Stomach (tissue), 9 donors: Measurements from ENCODE around the gene MCEE. TPM values are rescaled to one million over a fixed set of nuclear protein-coding genes. Genes with fewer than 3 reads are reported as not detected.

ENCODE experiments used
- DNase-seq, 2 donors: peaks; one replicate each; pipeline versions ENCODE4 v3.0.0 to v3.0.0-alpha.2; 2013 to 2019
- H3K27ac ChIP-seq, 5 donors: fragments of 200-600 bp in 4 of 5; sonication (generic) in 4 of 5; one replicate each; pipeline ENCODE4 v1.5.1; 2013 to 2019; ENCODE audit warnings: mild to moderate bottlenecking in 1 of 5, moderate library complexity in 1 of 5
- H3K27me3 ChIP-seq, 3 donors: fragments of 200-600 bp; sonication (generic); one replicate each; pipeline ENCODE4 v1.5.1; 2017 to 2019; ENCODE audit warnings: mixed run types in 1 of 3
- H3K36me3 ChIP-seq, 4 donors: fragments of 200-600 bp; sonication (generic); 1 replicate in 3 of 4; 2 replicates in 1 of 4; pipeline ENCODE4 v1.5.1; 2016 to 2019
- H3K4me1 ChIP-seq, 4 donors: fragments of 200-600 bp; sonication (generic); one replicate each; pipeline ENCODE4 v1.5.1; 2016 to 2019
- H3K4me3 ChIP-seq, 4 donors: fragments of 200-600 bp; sonication (generic) in 3 of 4; one replicate each; pipeline ENCODE4 v1.5.1; 2016 to 2019; ENCODE audit warnings: mild to moderate bottlenecking in 1 of 4
- H3K9me3 ChIP-seq, 4 donors: fragments of 200-600 bp; sonication (generic); one replicate each; pipeline ENCODE4 v1.5.1; 2016 to 2019
- EP300 ChIP-seq: sonication (generic); formaldehyde crosslinking; IDR thresholded peaks from one replicate; pipeline ENCODE4 v1.6.1; 2017; ENCODE audit warnings: antibody characterized with exemption
- POLR2A ChIP-seq, 4 donors: fragments of 450-650 bp; IDR thresholded peaks; one replicate each; pipeline ENCODE4 v1.6.1; 2016; ENCODE audit warnings: antibody characterized with exemption in 4 of 4, control low read depth in 2 of 4, mild to moderate bottlenecking in 1 of 4, moderate library complexity in 1 of 4
- POLR2AphosphoS5 ChIP-seq, 3 donors: sonication (generic); formaldehyde crosslinking; IDR thresholded peaks; one replicate each; pipeline ENCODE4 v1.6.1; 2016; ENCODE audit warnings: antibody characterized with exemption in 3 of 3
- WGBS, 5 donors: extraction: QIAGEN DNeasy Blood & Tissue Kit in 3 of 5; methylation state at CpG; one replicate each; pipeline versions ENCODE4 v1.1.5 to v1.1.7; 2013 to 2018; 5-methylcytosine and 5-hydroxymethylcytosine counted together
- intact Hi-C: fragments of 100-400 bp; cut with DNase I; formaldehyde crosslinking; loops from one replicate; pipeline ENCODE4 v1.15.1; 2023; ENCODE audit warnings: low total_unique reads
- polyA plus RNA-seq, 3 donors: library from polyadenylated mRNA; stranded (reverse); fragments of 200-250 nt; gene quantifications; one replicate each; pipeline ENCODE4 v1.2.3, GENCODE V29; 2013
- total RNA-seq, 5 donors: library from RNA; depleted of rRNA; stranded (reverse); fragments of >200 nt; gene quantifications; one replicate each; pipeline versions ENCODE4 v1.1.0 to v1.2.3, GENCODE V29; 2014 to 2016
- TF ChIP-seq, protein P1 (sequence below), 7 experiments: fragments of 450-650 bp in 4 of 7; fragments of 200-600 bp in 3 of 7; sonication (generic) in 3 of 7; IDR thresholded peaks; one replicate each; pipeline ENCODE4 v1.5.1; 2016 to 2019; ENCODE audit warnings: antibody characterized with exemption in 7 of 7, control low read depth in 2 of 7, mild to moderate bottlenecking in 1 of 7
- donor health status: healthy with polysubstance abuse.
- donor health status: Bipolar disorder and iron deficiency.
- donor health status: healthy.

Gene MCEE
- total and polyA plus RNA-seq, 8 donors, result 4.0 to 53.6 (median 25.1) TPM; not detected in 1

DNA sequence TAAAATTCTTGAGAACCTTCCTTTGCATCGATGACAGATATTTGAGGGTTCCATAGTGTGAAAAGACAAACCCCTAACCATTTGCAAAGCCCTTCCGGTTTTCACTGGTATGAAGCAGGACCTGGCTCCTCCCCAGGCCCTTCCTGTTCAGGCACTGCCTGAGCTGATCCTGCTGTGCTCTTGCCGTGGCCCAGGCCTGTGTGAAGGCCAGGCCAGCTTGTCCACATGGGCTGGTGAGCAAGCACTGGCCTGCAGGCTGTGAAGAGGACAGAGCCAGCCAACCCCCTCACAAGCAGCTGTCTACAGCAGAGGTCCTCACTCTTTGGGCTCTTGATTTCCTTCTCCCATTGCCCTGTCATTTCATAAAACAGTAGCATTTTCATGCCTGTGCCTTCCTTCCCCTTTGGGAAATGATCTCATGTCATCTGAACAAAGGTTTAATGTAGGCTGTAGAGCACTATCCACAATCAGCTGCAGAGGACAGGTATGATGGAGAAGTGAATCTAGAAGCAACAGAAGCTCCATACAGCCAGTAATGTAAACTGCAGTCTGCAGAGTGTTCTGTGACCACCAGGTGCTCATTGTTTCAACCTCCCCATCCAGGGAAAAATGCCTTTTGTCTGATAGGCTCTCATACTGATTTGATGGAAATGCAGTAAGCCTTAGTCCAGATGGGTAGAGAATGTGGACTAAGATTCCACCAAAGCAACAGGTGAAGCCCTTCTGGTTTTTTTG is 20.2 kb upstream of the MCEE start:
- 46 to 70% (median 61%) methylated on average over 3 of the region's 3 CpGs for WGBS, 5 donors
- Histone ChIP-seq H3K4me1 (no peaks in the 10 kb centered on the region), H3K27me3 (no peaks in the 10 kb centered on the region), H3K9me3 (no peaks in the 10 kb centered on the region), H3K27ac (no peak overlapping the region), H3K36me3 (peaks cover 41 to 60% (median 59%) of the 10 kb centered on the region in 4 donors), H3K4me3 (no peak overlapping the region)
- no peak for DNase-seq
- TF ChIP-seq POLR2A (IDR thresholded peaks at IDR 0.05), result no peak
- no peak for TF ChIP-seq POLR2AphosphoS5 (IDR thresholded peaks at IDR 0.05)
- TF ChIP-seq, protein P1, sequence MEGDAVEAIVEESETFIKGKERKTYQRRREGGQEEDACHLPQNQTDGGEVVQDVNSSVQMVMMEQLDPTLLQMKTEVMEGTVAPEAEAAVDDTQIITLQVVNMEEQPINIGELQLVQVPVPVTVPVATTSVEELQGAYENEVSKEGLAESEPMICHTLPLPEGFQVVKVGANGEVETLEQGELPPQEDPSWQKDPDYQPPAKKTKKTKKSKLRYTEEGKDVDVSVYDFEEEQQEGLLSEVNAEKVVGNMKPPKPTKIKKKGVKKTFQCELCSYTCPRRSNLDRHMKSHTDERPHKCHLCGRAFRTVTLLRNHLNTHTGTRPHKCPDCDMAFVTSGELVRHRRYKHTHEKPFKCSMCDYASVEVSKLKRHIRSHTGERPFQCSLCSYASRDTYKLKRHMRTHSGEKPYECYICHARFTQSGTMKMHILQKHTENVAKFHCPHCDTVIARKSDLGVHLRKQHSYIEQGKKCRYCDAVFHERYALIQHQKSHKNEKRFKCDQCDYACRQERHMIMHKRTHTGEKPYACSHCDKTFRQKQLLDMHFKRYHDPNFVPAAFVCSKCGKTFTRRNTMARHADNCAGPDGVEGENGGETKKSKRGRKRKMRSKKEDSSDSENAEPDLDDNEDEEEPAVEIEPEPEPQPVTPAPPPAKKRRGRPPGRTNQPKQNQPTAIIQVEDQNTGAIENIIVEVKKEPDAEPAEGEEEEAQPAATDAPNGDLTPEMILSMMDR (IDR thresholded peaks at IDR 0.05), result no peak
- TF ChIP-seq EP300, result no peak
- intact Hi-C loops, result no loop called here

DNA sequence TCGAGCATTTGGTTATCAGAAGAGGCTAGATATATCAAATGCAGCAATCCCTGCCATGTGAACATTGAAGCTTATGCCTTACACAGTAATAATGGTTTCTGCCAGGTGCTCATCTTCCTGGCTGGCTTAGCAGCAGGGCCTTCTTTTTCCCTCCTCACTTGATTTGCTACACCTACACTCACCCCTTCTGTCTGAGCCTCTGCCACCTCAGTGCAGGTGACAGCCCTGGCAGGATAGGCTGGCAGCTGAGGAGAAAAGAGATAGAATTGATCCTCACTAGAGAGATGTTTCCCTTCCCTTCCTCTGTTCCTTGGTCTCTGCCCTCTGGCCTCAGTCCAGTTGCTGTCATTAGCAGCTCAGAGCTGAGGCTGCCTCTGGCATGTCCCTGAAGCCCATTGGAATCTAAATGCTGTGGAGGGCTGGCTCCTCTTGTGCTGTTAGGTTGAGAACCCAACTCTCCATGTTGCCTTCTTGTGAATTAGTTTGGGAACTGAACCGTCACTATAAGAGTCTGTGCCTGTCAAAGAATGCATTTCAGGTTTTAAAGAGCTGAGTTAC is 18.6 kb upstream of the MCEE start:
- peaks cover 57 to 76% (median 75%) of the 10 kb centered on the region in 4 donors for H3K36me3 ChIP-seq
- WGBS, 5 donors, result 69 to 93% (median 86%) methylated on average over 2 of the region's 2 CpGs
- H3K27me3 ChIP-seq, result no peaks in the 10 kb centered on the region

DNA sequence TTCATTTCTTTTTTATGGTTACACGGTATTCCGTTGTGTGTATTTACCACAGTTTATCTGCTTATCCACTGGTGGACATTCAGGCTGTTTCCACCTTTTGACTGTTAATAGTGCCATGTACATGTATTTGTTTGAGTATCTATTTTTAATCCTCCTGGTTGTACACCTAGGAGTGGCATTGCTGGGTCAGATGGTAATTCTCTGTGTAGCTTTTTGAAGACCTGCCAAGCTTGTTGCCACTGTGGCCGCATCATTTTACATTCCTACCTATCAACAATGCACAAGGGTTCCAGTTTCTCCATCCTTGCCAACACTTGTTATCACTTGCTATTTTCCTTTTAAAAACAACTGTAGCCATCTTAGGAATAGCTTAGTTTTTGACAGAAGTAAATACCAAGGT is 13.8 kb upstream of the MCEE start:
- no peak overlapping the region for H3K27ac ChIP-seq
- DNase-seq, result no peak
- intact Hi-C loops, result no loop called here
- no peaks in the 10 kb centered on the region for H3K9me3 ChIP-seq
- WGBS, 5 donors, result 83 to 91% (median 88%) methylated on average over 3 of the region's 3 CpGs
- TF ChIP-seq POLR2AphosphoS5 (IDR thresholded peaks at IDR 0.05) (no peak), EP300 (no peak), POLR2A (IDR thresholded peaks at IDR 0.05) (no peak)
- TF ChIP-seq, protein P1 (IDR thresholded peaks at IDR 0.05), result no peak
- peaks cover 74 to 100% (median 100%) of the 10 kb centered on the region in 4 donors for H3K36me3 ChIP-seq
- no peaks in the 10 kb centered on the region for H3K4me1 ChIP-seq
- H3K4me3 ChIP-seq, result no peak overlapping the region
- no peaks in the 10 kb centered on the region for H3K27me3 ChIP-seq

More for the DNA sequence above, 18.6 kb upstream of the MCEE start:
- TF ChIP-seq POLR2A (IDR thresholded peaks at IDR 0.05), result no peak
- no peak for TF ChIP-seq EP300
- TF ChIP-seq POLR2AphosphoS5 (IDR thresholded peaks at IDR 0.05), result no peak
- TF ChIP-seq, protein P1 (IDR thresholded peaks at IDR 0.05), result no peak
- H3K4me1 ChIP-seq, result no peaks in the 10 kb centered on the region
- H3K27ac ChIP-seq, result no peak overlapping the region
- intact Hi-C loops, result no loop called here
- no peak overlapping the region for H3K4me3 ChIP-seq
- no peaks in the 10 kb centered on the region for H3K9me3 ChIP-seq
- no peak for DNase-seq

DNA sequence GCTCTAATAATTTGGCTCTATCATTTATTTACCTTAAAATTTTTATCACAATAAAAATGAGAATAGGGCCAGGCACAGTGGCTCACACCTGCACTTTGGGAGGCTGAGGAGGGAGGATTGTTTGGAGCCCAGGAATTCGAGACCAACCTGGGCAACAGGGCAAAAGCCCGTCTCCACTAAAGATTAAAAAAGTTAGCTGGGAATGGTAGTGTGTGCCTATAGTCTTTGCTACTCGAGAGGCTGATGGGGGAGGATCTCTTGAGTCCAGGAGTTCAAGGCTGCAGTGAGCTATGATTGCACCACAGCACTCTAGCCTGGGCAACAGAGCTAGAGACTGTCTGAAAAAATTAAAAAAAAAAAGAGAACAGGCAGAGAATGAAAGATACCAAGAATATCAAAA is 6.1 kb upstream of the MCEE start:
- TF ChIP-seq POLR2A (IDR thresholded peaks at IDR 0.05) (no peak), POLR2AphosphoS5 (IDR thresholded peaks at IDR 0.05) (no peak), EP300 (no peak)
- TF ChIP-seq, protein P1 (IDR thresholded peaks at IDR 0.05), result no peak
- intact Hi-C loops, result no loop called here
- Histone ChIP-seq H3K4me1 (peaks cover 13 to 22% (median 17%) of the 10 kb centered on the region in 4 donors), H3K27ac (no peak overlapping the region), H3K36me3 (peaks cover 51 to 84% (median 82%) of the 10 kb centered on the region in 4 donors), H3K9me3 (no peaks in the 10 kb centered on the region), H3K4me3 (no peak overlapping the region), H3K27me3 (no peaks in the 10 kb centered on the region)
- DNase-seq, result no peak
- 62 to 95% (median 94%) methylated on average over 3 of the region's 3 CpGs for WGBS, 5 donors
